BE2C (cell line): ENCODE results near the gene CDC73.
"Not testable (repeated sequence)": the region's sequence is repeated elsewhere in the genome, so short reads cannot be mapped to it uniquely, and the experiment has no call there.

ENCODE experiments used
- DNase-seq: peaks from one replicate; pipeline ENCODE4 v3.0.0-alpha.2; 2020
- H3K27me3 ChIP-seq: fragments of 250-450 bp; sonication (Bioruptor Pico); 2 replicates; pipeline ENCODE4 v1.5.1; 2020; ENCODE audit warnings: mild to moderate bottlenecking
- H3K36me3 ChIP-seq: fragments of 250-450 bp; sonication (Bioruptor Pico); 2 replicates; pipeline ENCODE4 v1.5.1; 2020; ENCODE audit warnings: mild to moderate bottlenecking
- H3K4me1 ChIP-seq: fragments of 250-450 bp; sonication (Bioruptor Pico); 2 replicates; pipeline ENCODE4 v1.5.1; 2020
- H3K4me3 ChIP-seq: 2 replicates; pipeline ENCODE4 v1.5.1; 2011; ENCODE audit warnings: low read depth, low read length
- H3K9me3 ChIP-seq: fragments of 250-450 bp; sonication (Bioruptor Pico); 2 replicates; pipeline ENCODE4 v1.5.1; 2020
- TF ChIP-seq, protein P1 (sequence below): IDR thresholded peaks from 2 replicates; pipeline ENCODE4 v1.5.1; 2012; ENCODE audit warnings: mild to moderate bottlenecking, low read depth, low read length

The CDC73 gene

DNA sequence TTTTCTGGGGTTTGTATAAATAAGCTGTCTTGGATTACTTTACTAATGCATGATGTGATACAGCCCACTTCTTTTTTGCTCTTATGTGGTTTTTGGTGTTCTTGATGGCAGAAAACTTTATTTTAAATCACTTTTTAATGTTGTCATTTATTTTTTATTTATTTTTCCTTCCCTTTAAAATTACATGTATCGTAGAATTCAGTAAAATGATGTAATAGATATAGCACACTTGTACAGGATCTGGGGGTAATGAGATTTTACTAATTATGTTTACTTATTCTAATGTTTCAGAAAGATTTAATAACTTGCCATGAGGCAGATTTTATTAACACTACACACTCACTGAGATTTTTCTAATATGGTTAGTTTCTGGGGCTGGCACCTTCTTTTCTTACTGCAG, 65.3 kb downstream of the CDC73 start:
- no peaks in the 10 kb centered on the region for H3K27me3 ChIP-seq
- no peak for DNase-seq
- peaks cover 3% of the 10 kb centered on the region; the same call in 1 of the 2 replicates for H3K36me3 ChIP-seq
- no peaks in the 10 kb centered on the region for H3K9me3 ChIP-seq
- peak overlapping the region; percentile 62 for H3K4me3 ChIP-seq
- TF ChIP-seq, protein P1, sequence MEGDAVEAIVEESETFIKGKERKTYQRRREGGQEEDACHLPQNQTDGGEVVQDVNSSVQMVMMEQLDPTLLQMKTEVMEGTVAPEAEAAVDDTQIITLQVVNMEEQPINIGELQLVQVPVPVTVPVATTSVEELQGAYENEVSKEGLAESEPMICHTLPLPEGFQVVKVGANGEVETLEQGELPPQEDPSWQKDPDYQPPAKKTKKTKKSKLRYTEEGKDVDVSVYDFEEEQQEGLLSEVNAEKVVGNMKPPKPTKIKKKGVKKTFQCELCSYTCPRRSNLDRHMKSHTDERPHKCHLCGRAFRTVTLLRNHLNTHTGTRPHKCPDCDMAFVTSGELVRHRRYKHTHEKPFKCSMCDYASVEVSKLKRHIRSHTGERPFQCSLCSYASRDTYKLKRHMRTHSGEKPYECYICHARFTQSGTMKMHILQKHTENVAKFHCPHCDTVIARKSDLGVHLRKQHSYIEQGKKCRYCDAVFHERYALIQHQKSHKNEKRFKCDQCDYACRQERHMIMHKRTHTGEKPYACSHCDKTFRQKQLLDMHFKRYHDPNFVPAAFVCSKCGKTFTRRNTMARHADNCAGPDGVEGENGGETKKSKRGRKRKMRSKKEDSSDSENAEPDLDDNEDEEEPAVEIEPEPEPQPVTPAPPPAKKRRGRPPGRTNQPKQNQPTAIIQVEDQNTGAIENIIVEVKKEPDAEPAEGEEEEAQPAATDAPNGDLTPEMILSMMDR = no peak
- H3K4me1 ChIP-seq = peaks cover 6% of the 10 kb centered on the region

DNA sequence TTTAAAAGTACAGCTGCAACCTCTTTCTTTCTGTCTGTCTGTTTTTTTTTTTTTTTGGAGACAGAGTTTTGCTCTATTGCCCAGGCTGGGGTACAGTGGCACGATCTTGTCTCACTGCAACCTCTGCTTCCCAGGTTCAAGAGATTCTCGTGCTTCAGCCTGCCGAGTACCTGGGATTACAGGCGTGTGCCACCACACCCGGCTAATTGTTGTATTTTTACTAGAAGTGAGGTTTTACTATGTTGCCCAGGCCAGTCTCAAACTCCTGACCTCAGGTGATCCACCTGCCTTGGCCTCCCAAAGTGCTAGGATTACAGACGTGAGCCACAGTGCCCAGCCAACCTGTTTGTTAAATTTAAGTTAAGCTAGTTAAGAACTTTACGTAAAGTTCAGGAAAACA, 67.1 kb downstream of the CDC73 start:
- H3K9me3 ChIP-seq, H3K4me1 ChIP-seq, H3K27me3 ChIP-seq, DNase-seq, H3K36me3 ChIP-seq, H3K4me3 ChIP-seq: not testable (repeated sequence)

DNA sequence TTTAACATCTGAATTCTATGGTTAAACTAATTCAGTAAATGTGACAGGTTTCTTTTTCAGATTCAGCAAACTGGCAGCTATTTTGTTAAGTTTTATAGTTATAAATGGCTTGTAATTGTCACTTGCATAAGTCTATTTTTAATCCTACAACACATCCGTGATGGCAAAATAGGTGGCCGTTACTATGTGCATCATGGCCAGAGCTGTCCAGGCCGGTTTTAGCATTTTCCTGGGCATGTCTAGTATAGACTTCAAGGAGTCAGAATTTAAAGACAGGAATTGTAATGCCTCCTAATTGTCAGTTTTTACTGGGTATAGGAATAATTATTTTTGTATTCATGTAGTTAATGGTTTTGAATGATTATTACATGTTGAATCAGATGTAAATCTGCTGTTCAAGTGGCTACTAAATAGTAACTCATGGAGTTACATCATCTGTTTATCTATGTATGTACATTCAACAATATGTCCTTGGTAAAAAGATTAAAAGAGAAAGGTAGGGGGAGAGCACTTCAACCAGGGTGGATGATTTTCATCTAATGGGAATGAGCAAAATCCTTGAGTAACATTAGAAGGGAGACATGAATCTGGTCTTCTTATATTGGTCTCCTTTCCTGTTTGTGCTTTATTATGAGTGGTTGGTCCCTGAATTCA, 67.7 kb downstream of the CDC73 start:
- Histone ChIP-seq H3K27me3 (no peaks in the 10 kb centered on the region), H3K9me3 (0 out of 2 replicates have a peak, but pooled peaks cover 4% of the 10 kb centered on the region), H3K36me3 (peaks cover 5% of the 10 kb centered on the region; the same call in 1 of the 2 replicates), H3K4me1 (peaks cover 6% of the 10 kb centered on the region), H3K4me3 (no peak overlapping the region)
- no peak for DNase-seq
- TF ChIP-seq, protein P1 = no peak

DNA sequence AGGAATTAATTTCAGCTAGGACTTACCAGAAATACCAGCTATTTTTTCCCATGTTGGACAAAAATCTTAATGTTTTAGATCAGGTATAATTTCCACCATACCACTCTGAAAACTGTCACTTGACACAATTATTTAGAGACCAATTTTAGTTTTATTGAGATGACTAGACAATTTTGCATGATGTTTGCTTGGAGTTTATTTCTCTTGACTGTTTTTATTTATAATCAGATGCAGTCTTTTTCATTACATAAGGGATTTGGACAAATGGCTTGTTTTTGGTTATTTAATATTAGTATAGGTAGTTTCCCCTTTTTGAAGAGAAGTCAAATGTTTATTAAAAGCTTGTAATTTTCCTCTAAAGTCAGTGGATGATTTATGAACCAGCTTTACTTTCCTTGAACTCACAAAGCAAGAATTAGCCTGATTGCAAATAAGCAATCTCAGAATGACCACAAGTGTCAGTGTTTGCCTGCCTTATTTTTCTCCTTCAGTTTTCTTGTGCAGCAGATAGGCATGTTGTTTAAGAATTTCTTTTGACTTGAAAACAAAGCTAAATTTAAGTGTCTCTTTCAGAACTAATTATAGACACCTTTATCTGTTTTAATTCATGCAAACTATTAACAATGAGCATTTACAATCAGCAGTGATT, 68.4 kb downstream of the CDC73 start:
- Histone ChIP-seq H3K4me1 (peaks cover 6% of the 10 kb centered on the region), H3K36me3 (peaks cover 5% of the 10 kb centered on the region; the same call in 1 of the 2 replicates), H3K27me3 (no peaks in the 10 kb centered on the region), H3K4me3 (no peak overlapping the region), H3K9me3 (0 out of 2 replicates have a peak, but pooled peaks cover 4% of the 10 kb centered on the region)
- TF ChIP-seq, protein P1 = peak; percentile 39
- no peak for DNase-seq

DNA sequence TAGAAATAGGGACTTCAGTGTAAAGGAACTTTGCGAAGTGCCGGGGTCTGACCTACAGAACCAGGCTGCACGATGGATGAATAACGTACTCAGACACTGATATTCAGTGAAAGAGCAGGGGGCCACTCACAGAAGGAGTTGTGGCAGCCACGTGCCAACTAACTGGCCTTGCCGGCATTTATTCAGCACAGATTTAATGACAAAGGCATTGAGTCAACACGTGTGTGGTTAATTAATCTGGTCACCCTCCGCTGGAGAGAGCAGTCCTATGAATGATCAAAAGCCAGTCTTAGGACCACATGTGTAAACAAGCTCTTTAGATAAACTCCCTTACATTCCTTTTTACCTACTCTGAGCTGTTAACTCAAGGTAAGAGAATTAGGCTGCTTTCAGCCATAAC, 70.8 kb downstream of the CDC73 start:
- Histone ChIP-seq H3K27me3 (no peaks in the 10 kb centered on the region), H3K36me3 (peaks cover 5% of the 10 kb centered on the region; the same call in 1 of the 2 replicates), H3K4me1 (peaks cover 4% of the 10 kb centered on the region), H3K4me3 (no peak overlapping the region), H3K9me3 (0 out of 2 replicates have a peak, but pooled peaks cover 4% of the 10 kb centered on the region)
- TF ChIP-seq, protein P1 = no peak
- no peak for DNase-seq

DNA sequence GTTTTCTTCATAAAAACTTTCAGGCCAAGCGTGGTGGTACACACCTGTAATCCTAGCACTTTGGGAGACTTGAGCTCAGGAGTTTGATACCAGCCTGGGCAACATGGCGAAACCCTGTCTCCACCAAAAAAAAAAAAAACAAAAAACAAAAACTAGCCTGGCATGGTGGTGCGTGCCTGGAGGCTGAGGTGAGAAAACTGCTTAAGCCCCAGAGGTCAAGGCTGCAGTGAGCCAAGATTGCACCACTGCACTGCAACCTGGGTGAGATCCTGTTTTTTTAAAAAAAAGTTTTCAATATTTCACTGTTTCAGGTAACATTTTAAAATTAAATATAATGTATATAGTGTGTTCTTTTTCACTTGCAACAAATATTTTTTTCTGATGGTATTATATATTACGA, 78.1 kb downstream of the CDC73 start:
- DNase-seq = no peak
- Histone ChIP-seq H3K36me3 (peaks cover 3% of the 10 kb centered on the region; the same call in 1 of the 2 replicates), H3K4me1 (no peaks in the 10 kb centered on the region), H3K9me3 (no peaks in the 10 kb centered on the region), H3K4me3 (no peak overlapping the region), H3K27me3 (no peaks in the 10 kb centered on the region)
- TF ChIP-seq, protein P1 = no peak
